GM12874 (cell line): ENCODE results near the gene LILRA1.

Source experiments
- CTCF ChIP-seq: IDR thresholded peaks from 2 replicates; pipeline ENCODE4 v1.5.1; 2011; ENCODE audit warnings: low read depth, mild to moderate bottlenecking, control low read depth, low read length, moderate library complexity; ENCODE audit not compliant: insufficient read depth

LILRA1 gene

GRCh38 chr19:54573330-54573872 lies 20.0 kb upstream of the LILRA1 start, which contains the start of gene LILRA2:
Gene LILRA2 (plus strand): TSS chr19:54573790. CDS start chr19:54573879, 89 bp downstream.
- TF ChIP-seq CTCF: no peak

GRCh38 chr19:54574051-54574450 lies 19.4 kb upstream of the LILRA1 start:
- no peak for TF ChIP-seq CTCF

- TF ChIP-seq CTCF: no peak
These were observed 18.8 kb upstream of the LILRA1 start for GRCh38 chr19:54574527-54575056.

- TF ChIP-seq CTCF: no peak
These were observed 16.9 kb upstream of the LILRA1 start for GRCh38 chr19:54576411-54576976.

GRCh38 chr19:54577334-54577733 lies 16.1 kb upstream of the LILRA1 start:
- no peak for TF ChIP-seq CTCF

- TF ChIP-seq CTCF: no peak
These were observed 7.0 kb upstream of the LILRA1 start for GRCh38 chr19:54586397-54586796.

GRCh38 chr19:54587026-54587425 lies 6.4 kb upstream of the LILRA1 start:
- no peak for TF ChIP-seq CTCF
